GM19467 (cell line): Measurements from ENCODE around the gene ALK.

Experiments used
- ATAC-seq: cut with Tn5 transposase; IDR thresholded peaks from one replicate; pipeline ENCODE4 v1.9.1; 2021; ENCODE audit warnings: mild to moderate bottlenecking, moderate library complexity; ENCODE audit not compliant: unreplicated experiment

ALK gene

GRCh38 chr2:29218550-29219125, 702.7 kb downstream of the ALK start:
- no peak for ATAC-seq

GRCh38 chr2:29218071-29218470, 703.3 kb downstream of the ALK start:
- ATAC-seq = no peak

GRCh38 chr2:29216609-29216909, 704.8 kb downstream of the ALK start:
- no peak for ATAC-seq

- no peak for ATAC-seq
These were observed 705.4 kb downstream of the ALK start for GRCh38 chr2:29215739-29216608.

- ATAC-seq = no peak
These were observed 706.3 kb downstream of the ALK start for GRCh38 chr2:29215073-29215472.

- no peak for ATAC-seq
These were observed 707.5 kb downstream of the ALK start for GRCh38 chr2:29213888-29214291.

- no peak for ATAC-seq
These were observed 709.4 kb downstream of the ALK start for GRCh38 chr2:29212009-29212408.

- no peak for ATAC-seq
These were observed 711.8 kb downstream of the ALK start for GRCh38 chr2:29209551-29209950.

- no peak for ATAC-seq
These were observed 713.8 kb downstream of the ALK start for GRCh38 chr2:29207352-29208148.

- no peak for ATAC-seq
These were observed 714.4 kb downstream of the ALK start for GRCh38 chr2:29206941-29207340.

- no peak for ATAC-seq
These were observed 718.4 kb downstream of the ALK start for GRCh38 chr2:29202819-29203495.

- no peak for ATAC-seq
These were observed 719.4 kb downstream of the ALK start for GRCh38 chr2:29201979-29202378.

GRCh38 chr2:29196792-29197788, 724.3 kb downstream of the ALK start:
- ATAC-seq = no peak

- ATAC-seq = no peak
These were observed 725.6 kb downstream of the ALK start for GRCh38 chr2:29195796-29196195.

- no peak for ATAC-seq
These were observed 727.7 kb downstream of the ALK start for GRCh38 chr2:29193681-29194080.

GRCh38 chr2:29193111-29193510, 728.3 kb downstream of the ALK start:
- no peak for ATAC-seq

GRCh38 chr2:29192526-29192925, 728.9 kb downstream of the ALK start:
- no peak for ATAC-seq

GRCh38 chr2:29191817-29192216, 729.6 kb downstream of the ALK start:
- no peak for ATAC-seq

- ATAC-seq = no peak
These were observed 732.3 kb downstream of the ALK start for GRCh38 chr2:29189052-29189451.

GRCh38 chr2:29187926-29188325, 733.5 kb downstream of the ALK start:
- ATAC-seq = no peak
